Dedifferentiated amniotic fluid mesenchymal stem cell (primary cell): ENCODE results near the gene FAM98C.

ENCODE experiments used
- DNase-seq: peaks from one replicate; pipeline ENCODE4 v3.0.0-alpha.2; 2016; ENCODE audit errors: extremely low spot score

FAM98C gene

GRCh38 chr19:38453596-38453995 is 50.7 kb downstream of the FAM98C start:
- DNase-seq, result no peak

- DNase-seq, result no peak
These were observed 52.1 kb downstream of the FAM98C start for GRCh38 chr19:38455031-38455430.

- DNase-seq, result no peak
These were observed 54.3 kb downstream of the FAM98C start for GRCh38 chr19:38457202-38457601.

GRCh38 chr19:38457690-38458405 is 55.0 kb downstream of the FAM98C start:
- DNase-seq, result no peak
